Endothelial cell of umbilical vein (primary cell): ENCODE results near the gene GRPEL1. TPM values are rescaled to one million over a fixed set of nuclear protein-coding genes. Genes with fewer than 3 reads are reported as not detected.

Source experiments
- BruUV-seq: library from RNA; stranded (reverse); fragments of 400-500 nt; replicated peaks from 2 replicates; lab custom pipeline; 2021; lab: Mats Ljungman, UMichigan
- CTCF ChIA-PET: fragments of 300-600, 350-600 bp; sonication (Branson Sonifier 250); formaldehyde crosslinking; loops from one replicate; lab custom pipeline; 2021; ENCODE audit warnings: antibody characterized with exemption, inconsistent platforms; lab: Charles Lee
- POLR2A ChIA-PET: fragments of 300-600, 350-600 bp; sonication (Branson Sonifier 250); formaldehyde crosslinking; loops from one replicate; lab custom pipeline; 2021; ENCODE audit warnings: antibody characterized with exemption, inconsistent platforms; lab: Charles Lee
- DNase-seq: peaks from one replicate; pipeline ENCODE4 v3.0.0-alpha.2; 2011; ENCODE audit warnings: low read depth, low spot score
- FAIRE-seq: peaks from 2 replicates; lab custom pipeline; 2011; peaks lifted over from hg19 to GRCh38; lab: Jason Lieb, UNC
- H2AFZ ChIP-seq: 2 replicates; pipeline ENCODE4 v1.6.0; 2012; ENCODE audit warnings: low read depth, low read length, control low read depth, inconsistent platforms
- H3K27ac ChIP-seq: 2 replicates; pipeline ENCODE4 v1.5.1; 2011; ENCODE audit warnings: low read depth, mild to moderate bottlenecking, control low read depth, low read length, moderate library complexity; ENCODE audit not compliant: insufficient read depth
- H3K27me3 ChIP-seq, 2 experiments: 2 replicates each; pipeline versions ENCODE4 v1.6.0 to v1.6.1; 2011; ENCODE audit warnings: low read length in 2 of 2, mixed read lengths in 1 of 2; ENCODE audit not compliant: control insufficient read depth in 2 of 2, insufficient read depth in 2 of 2
- H3K36me3 ChIP-seq, 2 experiments: 2 replicates in 1 of 2; 3 replicates in 1 of 2; pipeline ENCODE4 v1.5.1; 2011; ENCODE audit warnings: low read length in 2 of 2, mild to moderate bottlenecking in 1 of 2, moderate library complexity in 1 of 2; ENCODE audit not compliant: control insufficient read depth in 2 of 2, insufficient read depth in 2 of 2; ENCODE audit errors: extremely low read depth in 1 of 2
- H3K4me1 ChIP-seq: 3 replicates; pipeline ENCODE4 v1.5.1; 2011; ENCODE audit warnings: mild to moderate bottlenecking, low read length; ENCODE audit not compliant: control insufficient read depth, insufficient read depth; ENCODE audit errors: extremely low read depth
- H3K4me2 ChIP-seq: 2 replicates; pipeline ENCODE4 v1.6.1; 2011; ENCODE audit warnings: low read length, control low read depth, mixed read lengths; ENCODE audit not compliant: insufficient read depth
- H3K4me3 ChIP-seq, 3 experiments: fragments of 200-600 bp in 1 of 3; sonication (generic), shearing (Covaris generic) in 1 of 3; replicated peaks in 1 of 3; 2 replicates each; pipeline ENCODE4 v1.5.1; 2011 to 2016; ENCODE audit warnings: control low read depth in 3 of 3, low read length in 3 of 3, mild to moderate bottlenecking in 2 of 3, inconsistent platforms in 1 of 3, low read depth in 1 of 3, moderate library complexity in 1 of 3; ENCODE audit not compliant: insufficient read depth in 1 of 3
- H3K79me2 ChIP-seq: 2 replicates; pipeline ENCODE4 v1.6.0; 2012; ENCODE audit warnings: low read length, inconsistent platforms; ENCODE audit not compliant: control insufficient read depth, insufficient read depth
- H3K9ac ChIP-seq: replicated peaks from 2 replicates; pipeline ENCODE3; 2011; ENCODE audit warnings: low read length, control low read depth; ENCODE audit not compliant: insufficient read depth; ENCODE audit errors: extremely low read depth
- H3K9me1 ChIP-seq: replicated peaks from 3 replicates; pipeline ENCODE4 v1.6.0; 2011; ENCODE audit warnings: mild to moderate bottlenecking, low read length; ENCODE audit not compliant: control insufficient read depth, insufficient read depth; ENCODE audit errors: extremely low read depth
- H3K9me3 ChIP-seq: replicated peaks from 2 replicates; pipeline ENCODE4 v1.5.1; 2012; ENCODE audit warnings: low read length, inconsistent platforms; ENCODE audit not compliant: control insufficient read depth, insufficient read depth
- H4K20me1 ChIP-seq: replicated peaks from 2 replicates; pipeline ENCODE3; 2011; ENCODE audit warnings: mild to moderate bottlenecking, low read length; ENCODE audit not compliant: control insufficient read depth, insufficient read depth; ENCODE audit errors: extremely low read depth
- EZH2 ChIP-seq: IDR thresholded peaks from 2 replicates; pipeline ENCODE4 v1.6.1; 2012; ENCODE audit warnings: borderline replicate concordance, low read depth, mild to moderate bottlenecking, moderate library complexity, low read length, inconsistent platforms; ENCODE audit not compliant: severe bottlenecking
- FOS ChIP-seq: IDR thresholded peaks from 2 replicates; pipeline ENCODE4 v1.6.1; 2011; ENCODE audit warnings: mild to moderate bottlenecking, low read length, moderate library complexity, borderline replicate concordance; ENCODE audit not compliant: insufficient read depth
- GATA2 ChIP-seq: IDR thresholded peaks from 2 replicates; pipeline ENCODE4 v1.7.0; 2011; ENCODE audit warnings: low read depth, mild to moderate bottlenecking, moderate library complexity, mixed read lengths, low read length; ENCODE audit not compliant: insufficient read length, insufficient read depth
- JUN ChIP-seq: IDR thresholded peaks from 2 replicates; pipeline ENCODE4 v1.6.1; 2011; ENCODE audit warnings: borderline replicate concordance, low read depth; ENCODE audit not compliant: insufficient read length, insufficient read depth
- MYC ChIP-seq: IDR thresholded peaks from one replicate; pipeline ENCODE4 v1.6.1; 2011; ENCODE audit warnings: mild to moderate bottlenecking, low read depth, low read length
- POLR2A ChIP-seq: IDR thresholded peaks from 2 replicates; pipeline ENCODE4 v1.6.1; 2012; ENCODE audit warnings: low read depth, mild to moderate bottlenecking, control low read depth, low read length
- POLR2AphosphoS5 ChIP-seq: IDR thresholded peaks from 2 replicates; pipeline ENCODE4 v1.6.1; 2012; ENCODE audit warnings: low read depth, mild to moderate bottlenecking, control low read depth, low read length, moderate library complexity; ENCODE audit not compliant: insufficient read depth
- dilution Hi-C: fragments of 300-500 bp; cut with MboI; formaldehyde crosslinking; loops from one replicate; pipeline ENCODE4 v1.15.0; 2019; ENCODE audit warnings: low sequenced_read_pairs; ENCODE audit not compliant: extremely low pct_ligation_motif_present
- intact Hi-C: fragments of 100-400 bp; cut with micrococcal nuclease; formaldehyde crosslinking; loops from one replicate; pipeline ENCODE4 v1.10.0; 2022
- polyA plus RNA-seq, 4 experiments: library from polyadenylated mRNA; depleted of rRNA in 3 of 4; stranded (reverse) in 3 of 4; unstranded in 1 of 4; fragments of >200 nt; gene quantifications; 2 replicates each; pipeline versions ENCODE4 v1.2.1 to v1.2.3, GENCODE V29; 2011 to 2012; ENCODE audit warnings: missing spikeins in 1 of 4
- total RNA-seq: library from RNA; stranded (reverse); gene quantifications from 2 replicates; pipeline ENCODE4 v1.2.3, GENCODE V29; 2021
- TF ChIP-seq, protein P1 (sequence below): IDR thresholded peaks from 2 replicates; pipeline ENCODE4 v1.6.1; 2011; ENCODE audit not compliant: insufficient read depth, insufficient read length
- TF ChIP-seq, protein P2 (sequence below), 2 donors: IDR thresholded peaks; 1 replicate in 1 of 2; 2 replicates in 1 of 2; pipeline ENCODE4 v1.5.1; 2011; ENCODE audit warnings: low read length in 2 of 2, mild to moderate bottlenecking in 2 of 2, moderate library complexity in 2 of 2, control low read depth in 1 of 2, inconsistent platforms in 1 of 2, low read depth in 1 of 2; ENCODE audit not compliant: insufficient read depth in 1 of 2; ENCODE audit errors: extremely low read depth in 1 of 2

The GRPEL1 gene
- total and polyA plus RNA-seq, 2 donors (not counting 3 experiments of a cell fraction or from before 2014, with no cell fraction given), result 17.3 to 42.6 TPM

DNA sequence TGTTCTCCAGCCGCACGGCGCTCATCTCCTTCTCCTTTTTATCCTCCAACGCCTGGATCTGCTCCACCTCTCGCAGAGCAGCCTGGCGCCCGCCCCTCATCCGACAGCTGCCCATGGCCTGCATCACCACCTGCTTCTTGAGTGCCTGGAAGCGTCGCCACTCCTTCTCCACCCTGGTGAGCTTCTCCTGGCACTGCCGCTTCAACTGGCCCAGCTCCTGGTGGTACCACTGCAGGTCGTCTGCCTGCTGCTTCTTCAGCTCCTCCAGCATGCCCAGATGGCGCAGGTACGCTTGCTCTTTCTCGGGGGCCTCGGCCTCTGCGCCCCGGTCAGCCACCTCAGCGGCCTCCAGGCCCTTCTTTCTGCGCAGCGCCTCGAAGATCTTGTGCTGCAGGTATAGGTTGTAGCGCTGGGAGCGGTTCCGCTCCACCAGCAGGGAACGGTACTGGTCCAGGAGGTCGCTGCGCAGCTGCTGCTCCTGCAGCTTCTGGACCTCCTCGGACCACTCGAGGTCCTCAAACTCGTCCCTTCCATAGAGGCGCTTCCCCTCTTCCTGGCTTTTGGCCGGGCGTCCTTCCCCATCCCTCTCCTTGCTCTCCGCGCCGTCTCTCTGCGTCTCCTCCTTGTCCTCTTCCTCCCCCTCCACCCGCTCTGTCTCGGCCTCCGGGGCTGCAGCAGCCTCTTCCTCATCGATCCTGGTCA, 25.9 kb downstream of the GRPEL1 start:
- Histone ChIP-seq H3K36me3 (no peaks in the 10 kb centered on the region), H3K79me2 (peaks cover 33% of the 10 kb centered on the region), H4K20me1 (no peaks in the 10 kb centered on the region), H3K4me2 (peak overlapping the region; percentile 68), H3K4me3 (peak overlapping the region; percentile 51 to 65 (median 58)), H3K9me3 (no peaks in the 10 kb centered on the region), H3K27ac (peak overlapping the region; percentile 65), H2AFZ (peak overlapping the region; percentile 96), H3K9me1 (no peaks in the 10 kb centered on the region), H3K27me3 (no peaks in the 10 kb centered on the region), H3K4me1 (peaks cover 17% of the 10 kb centered on the region), H3K9ac (peak overlapping the region; percentile 72)
- ChIA-PET CTCF (interaction anchor here (0.9 to 4.6 kb wide), 8 partner anchors 13 to 68 kb away, joined by 3 to 41 read pairs (median 6); partner anchors contain the start of gene GRPEL1), POLR2A (no interaction called here)
- BruUV-seq, result no TSS peak
- no peak for DNase-seq
- peak; percentile 76 for FAIRE-seq
- TF ChIP-seq POLR2A (no peak), GATA2 (no peak), EZH2 (no peak)
- TF ChIP-seq, protein P1, sequence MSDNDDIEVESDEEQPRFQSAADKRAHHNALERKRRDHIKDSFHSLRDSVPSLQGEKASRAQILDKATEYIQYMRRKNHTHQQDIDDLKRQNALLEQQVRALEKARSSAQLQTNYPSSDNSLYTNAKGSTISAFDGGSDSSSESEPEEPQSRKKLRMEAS, result no peak
- intact Hi-C loops (loop anchor here (1.0 to 10.0 kb wide), 2 partner anchors 68 to 257 kb away; partner anchors contain the start of gene KIAA0232), dilution Hi-C loops (no loop called here)

DNA sequence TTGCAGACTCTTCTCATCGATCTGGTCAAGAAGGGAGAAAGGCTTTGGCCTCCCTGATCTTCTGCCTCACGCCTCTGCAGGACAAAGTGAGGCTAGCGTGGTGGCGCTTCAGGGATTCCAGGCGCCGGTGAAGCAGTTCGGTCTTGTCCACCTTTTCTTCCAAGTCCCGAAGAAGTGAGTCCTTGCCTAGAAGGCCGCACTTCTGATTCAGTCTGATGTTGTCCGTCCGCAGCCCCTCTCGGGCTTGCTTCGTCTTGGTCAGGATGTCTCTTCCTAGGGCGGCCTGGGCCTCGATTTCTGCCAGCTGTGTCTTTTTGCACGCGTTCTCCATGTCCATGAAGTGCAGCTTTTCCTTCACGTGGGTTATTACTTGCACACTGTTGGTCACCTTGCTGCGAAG, 26.6 kb downstream of the GRPEL1 start:
- H3K27me3 ChIP-seq, result no peaks in the 10 kb centered on the region

More for the DNA sequence above, 26.6 kb downstream of the GRPEL1 start:
- H3K4me2 ChIP-seq, result no peak overlapping the region
- H2AFZ ChIP-seq, result no peak overlapping the region
- peaks cover 26% of the 10 kb centered on the region for H3K79me2 ChIP-seq
- dilution Hi-C loops, result no loop called here
- TF ChIP-seq, protein P1, result no peak
- TF ChIP-seq EZH2 (no peak), POLR2AphosphoS5 (no peak), GATA2 (no peak), FOS (no peak), MYC (no peak), POLR2A (no peak), JUN (no peak)
- TF ChIP-seq, protein P2, sequence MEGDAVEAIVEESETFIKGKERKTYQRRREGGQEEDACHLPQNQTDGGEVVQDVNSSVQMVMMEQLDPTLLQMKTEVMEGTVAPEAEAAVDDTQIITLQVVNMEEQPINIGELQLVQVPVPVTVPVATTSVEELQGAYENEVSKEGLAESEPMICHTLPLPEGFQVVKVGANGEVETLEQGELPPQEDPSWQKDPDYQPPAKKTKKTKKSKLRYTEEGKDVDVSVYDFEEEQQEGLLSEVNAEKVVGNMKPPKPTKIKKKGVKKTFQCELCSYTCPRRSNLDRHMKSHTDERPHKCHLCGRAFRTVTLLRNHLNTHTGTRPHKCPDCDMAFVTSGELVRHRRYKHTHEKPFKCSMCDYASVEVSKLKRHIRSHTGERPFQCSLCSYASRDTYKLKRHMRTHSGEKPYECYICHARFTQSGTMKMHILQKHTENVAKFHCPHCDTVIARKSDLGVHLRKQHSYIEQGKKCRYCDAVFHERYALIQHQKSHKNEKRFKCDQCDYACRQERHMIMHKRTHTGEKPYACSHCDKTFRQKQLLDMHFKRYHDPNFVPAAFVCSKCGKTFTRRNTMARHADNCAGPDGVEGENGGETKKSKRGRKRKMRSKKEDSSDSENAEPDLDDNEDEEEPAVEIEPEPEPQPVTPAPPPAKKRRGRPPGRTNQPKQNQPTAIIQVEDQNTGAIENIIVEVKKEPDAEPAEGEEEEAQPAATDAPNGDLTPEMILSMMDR (IDR thresholded peaks at IDR 0.05; ENCODE audit: extremely low read depth in 1 of 2, insufficient read depth in 1 of 2, low read depth in 1 of 2, low read length in 2 of 2), result no peak
- H3K36me3 ChIP-seq, result no peaks in the 10 kb centered on the region
- intact Hi-C loops, result loop anchor here (10.0 kb wide), 1 partner anchor 256 kb away; the partner anchor contains the start of gene KIAA0232
- H3K27ac ChIP-seq, result no peak overlapping the region
- POLR2A ChIA-PET, result no interaction called here
- H4K20me1 ChIP-seq, result no peaks in the 10 kb centered on the region
- no peak overlapping the region for H3K4me3 ChIP-seq
- no peak for DNase-seq
- no peak overlapping the region for H3K9ac ChIP-seq
- no peaks in the 10 kb centered on the region for H3K9me1 ChIP-seq
- no peak for FAIRE-seq
- no peaks in the 10 kb centered on the region for H3K9me3 ChIP-seq
- peaks cover 17% of the 10 kb centered on the region for H3K4me1 ChIP-seq
- TSS peak; percentile 22 for BruUV-seq
- CTCF ChIA-PET, result interaction anchor here (0.9 to 4.6 kb wide), 5 partner anchors 27 to 67 kb away, joined by 3 to 41 read pairs (median 4); partner anchors contain the start of gene GRPEL1
